Inflammatory macrophage treated with lipopolysaccharide for 1 hour (primary cell): Measurements from ENCODE around the gene SORBS1.

Experiments used
- DNase-seq, 2 donors: peaks; one replicate each; pipeline ENCODE4 v3.0.0-alpha.2; 2020 to 2022

SORBS1 gene

GRCh38 chr10:95280637-95281036, 280.5 kb downstream of the SORBS1 start:
- no peak for DNase-seq

- no peak for DNase-seq
Measured at GRCh38 chr10:95279042-95279820, 281.9 kb downstream of the SORBS1 start.

GRCh38 chr10:95278061-95278988, 282.8 kb downstream of the SORBS1 start:
- DNase-seq = no peak

GRCh38 chr10:95277614-95278013, 283.6 kb downstream of the SORBS1 start:
- DNase-seq = no peak

GRCh38 chr10:95277201-95277570, 284.0 kb downstream of the SORBS1 start:
- no peak for DNase-seq

GRCh38 chr10:95276367-95277200, 284.6 kb downstream of the SORBS1 start:
- DNase-seq = no peak

GRCh38 chr10:95275726-95276366, 285.3 kb downstream of the SORBS1 start:
- no peak for DNase-seq

- no peak for DNase-seq
Measured at GRCh38 chr10:95273393-95274312, 287.5 kb downstream of the SORBS1 start.

GRCh38 chr10:95268438-95268837, 292.7 kb downstream of the SORBS1 start:
- DNase-seq = no peak

- DNase-seq = no peak
Measured at GRCh38 chr10:95267251-95267650, 293.9 kb downstream of the SORBS1 start.

GRCh38 chr10:95266674-95267095, 294.5 kb downstream of the SORBS1 start:
- peak; percentile 78 to 91 for DNase-seq

GRCh38 chr10:95265572-95265971, 295.6 kb downstream of the SORBS1 start:
- no peak for DNase-seq

- no peak for DNase-seq
Measured at GRCh38 chr10:95264227-95265051, 296.7 kb downstream of the SORBS1 start.

GRCh38 chr10:95263864-95264226, 297.3 kb downstream of the SORBS1 start:
- DNase-seq = no peak

GRCh38 chr10:95262763-95263518, 298.2 kb downstream of the SORBS1 start:
- DNase-seq = peak in 1 of 2 donors; percentile 29

GRCh38 chr10:95261926-95262325, 299.2 kb downstream of the SORBS1 start:
- peak in 1 of 2 donors; percentile 8 for DNase-seq
